ENCODE measurements around the gene REC8.

Gene REC8

GRCh38 chr14:24182110-24182882, 10.4 kb downstream of the REC8 start:
- Mint-ChIP-seq H3K36me3 (peaks cover 90% of the 10 kb centered on the region), H3K4me1 (peaks cover 34% of the 10 kb centered on the region), H3K4me3 (no peak overlapping the region), H3K9me3 (no peaks in the 10 kb centered on the region), H3K27ac (peak overlapping the region; percentile 84)
- no peak for DNase-seq (ENCODE audit: low spot score in 2 of 2)
- ATAC-seq, result no peak

DNA sequence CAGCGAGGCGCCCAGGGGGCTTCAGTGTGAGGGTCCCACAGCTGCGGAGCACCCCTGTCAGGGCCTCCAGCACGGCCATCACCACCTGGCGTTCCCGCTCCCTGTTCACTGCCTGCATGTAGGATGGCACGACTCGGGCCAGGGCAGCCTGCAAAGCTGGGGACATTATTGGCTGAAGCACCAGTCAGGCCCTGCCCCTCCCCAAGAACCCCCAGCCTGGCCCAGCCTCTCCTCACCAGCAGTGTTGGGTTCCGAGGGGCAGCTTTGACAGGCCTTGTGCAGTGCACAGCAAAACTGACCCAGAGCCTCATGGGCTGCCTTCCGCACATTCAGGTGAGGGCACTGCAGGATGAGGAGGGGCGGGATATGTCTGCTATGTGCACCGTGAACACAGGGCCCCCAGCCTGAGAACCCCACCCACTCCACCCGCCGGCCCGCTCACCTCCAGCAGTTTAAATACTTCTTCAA, 11.2 kb downstream of the REC8 start:
- Mint-ChIP-seq H3K4me1 (peaks cover 42% of the 10 kb centered on the region), H3K9me3 (no peaks in the 10 kb centered on the region), H3K36me3 (peaks cover 90% of the 10 kb centered on the region), H3K27ac (peak overlapping the region; percentile 84), H3K4me3 (no peak overlapping the region)
- DNase-seq (ENCODE audit: low spot score in 2 of 2) (no peak), ATAC-seq (no peak)

DNA sequence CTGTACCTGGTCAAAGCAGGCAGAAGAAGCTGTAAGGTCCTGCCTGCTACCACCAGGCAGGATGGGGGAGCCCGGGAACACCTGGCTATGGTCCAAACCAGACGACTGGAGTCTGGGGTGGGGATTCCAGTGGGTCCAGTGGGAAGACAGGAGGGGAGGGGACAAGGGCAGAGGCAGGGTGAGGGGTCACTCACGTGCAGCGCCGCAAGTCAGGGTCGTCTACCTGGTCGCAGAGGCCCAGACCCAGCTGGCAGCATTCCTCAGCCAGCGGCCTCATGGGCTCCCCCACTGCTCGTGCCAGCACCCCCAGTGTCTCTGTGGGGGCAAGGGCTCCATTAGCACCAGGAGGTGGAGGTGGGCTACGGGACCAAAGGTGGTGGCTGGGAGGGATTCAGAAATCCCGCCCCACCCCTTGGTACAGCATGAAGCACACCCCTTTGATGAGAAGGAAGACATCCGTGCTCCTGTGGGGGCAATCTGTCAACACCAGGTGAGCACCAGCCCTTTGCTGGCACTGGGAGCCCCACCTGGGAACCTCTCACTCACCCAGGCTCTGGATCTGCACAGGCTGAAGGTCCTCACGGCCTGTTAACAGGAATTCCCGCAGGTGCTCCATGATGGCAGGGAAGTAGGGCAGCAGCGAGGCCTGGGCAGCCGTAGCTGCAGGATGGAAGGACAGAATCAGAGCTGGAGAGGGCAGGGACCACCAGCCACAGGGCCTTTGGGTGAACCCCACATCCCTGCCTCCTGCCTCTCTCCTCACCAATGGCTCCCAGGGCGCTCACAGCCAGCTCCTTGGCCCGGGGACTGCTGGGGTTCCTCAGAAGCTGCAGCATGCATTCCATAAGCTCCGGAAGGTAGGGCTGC, 12.5 kb downstream of the REC8 start:
- Mint-ChIP-seq H3K4me3 (no peak overlapping the region), H3K4me1 (peaks cover 43% of the 10 kb centered on the region), H3K27ac (peak overlapping the region; percentile 64), H3K9me3 (no peaks in the 10 kb centered on the region), H3K36me3 (peaks cover 87% of the 10 kb centered on the region)
- ATAC-seq (no peak), DNase-seq (ENCODE audit: low spot score in 2 of 2) (no peak)

DNA sequence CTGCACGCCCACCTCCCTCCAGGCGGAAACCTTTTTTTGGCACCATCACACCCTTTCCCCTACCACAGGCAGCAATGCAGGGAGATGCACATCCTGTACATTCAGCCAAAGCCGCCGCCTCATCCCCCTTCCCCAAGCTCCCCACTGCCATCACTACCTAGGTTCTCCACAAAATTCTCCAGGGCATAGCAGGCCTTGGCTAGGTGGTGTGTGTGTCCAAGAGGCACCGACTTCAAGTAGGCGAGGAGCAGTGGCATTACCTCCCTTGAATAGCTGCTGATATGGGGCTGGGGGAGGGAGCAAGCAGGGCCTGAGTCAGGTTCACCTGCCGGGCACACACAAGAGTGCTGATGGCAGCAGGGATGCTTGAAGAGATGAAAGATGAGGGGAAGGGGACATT, 13.1 kb downstream of the REC8 start:
- DNase-seq (ENCODE audit: low spot score in 2 of 2) (no peak), ATAC-seq (no peak)
- Mint-ChIP-seq H3K4me1 (peaks cover 44% of the 10 kb centered on the region), H3K9me3 (no peaks in the 10 kb centered on the region), H3K27ac (peak overlapping the region; percentile 64), H3K36me3 (peaks cover 80% of the 10 kb centered on the region), H3K4me3 (no peak overlapping the region)

- H3K9me3 Mint-ChIP-seq, result no peaks in the 10 kb centered on the region
- no peak overlapping the region for H3K4me3 Mint-ChIP-seq
- peak overlapping the region; percentile 64 for H3K27ac Mint-ChIP-seq
- DNase-seq (ENCODE audit: low spot score in 2 of 2), result no peak
- no peak for ATAC-seq
- peaks cover 42% of the 10 kb centered on the region for H3K4me1 Mint-ChIP-seq
- H3K36me3 Mint-ChIP-seq, result peaks cover 79% of the 10 kb centered on the region
Observed at GRCh38 chr14:24185741-24186140, 13.9 kb downstream of the REC8 start.

- Mint-ChIP-seq H3K36me3 (peaks cover 79% of the 10 kb centered on the region), H3K4me3 (peak overlapping the region; percentile 84)
Observed at GRCh38 chr14:24186831-24187538, 15.1 kb downstream of the REC8 start.

DNA sequence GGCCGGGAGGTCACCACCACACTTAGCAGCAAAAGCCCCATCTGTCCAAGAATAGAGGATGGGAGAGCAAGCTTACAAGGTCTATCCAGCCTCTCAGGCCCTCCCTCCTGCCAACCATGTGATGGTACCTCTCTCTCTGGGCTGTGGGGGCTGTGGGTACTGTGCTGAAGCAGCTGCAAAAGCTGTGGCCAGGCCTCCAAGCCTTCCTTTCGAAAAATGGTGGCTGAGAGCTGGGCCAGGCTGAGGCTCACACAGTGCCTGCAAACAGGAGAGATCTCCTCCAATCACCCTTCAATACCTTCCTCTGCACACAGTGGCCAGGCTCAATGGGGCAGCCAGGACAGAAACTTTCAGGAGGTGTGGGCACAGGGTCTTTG, 15.6 kb downstream of the REC8 start:
- H3K36me3 Mint-ChIP-seq, result peaks cover 80% of the 10 kb centered on the region
- DNase-seq (ENCODE audit: low spot score in 2 of 2), result no peak
- H3K4me1 Mint-ChIP-seq, result peaks cover 45% of the 10 kb centered on the region
- H3K27ac Mint-ChIP-seq, result peak overlapping the region; percentile 80
- peak overlapping the region; percentile 84 for H3K4me3 Mint-ChIP-seq
- H3K9me3 Mint-ChIP-seq, result no peaks in the 10 kb centered on the region
- ATAC-seq, result no peak

More at GRCh38 chr14:24186831-24187538, 15.1 kb downstream of the REC8 start:
- Mint-ChIP-seq H3K9me3 (no peaks in the 10 kb centered on the region), H3K4me1 (peaks cover 44% of the 10 kb centered on the region), H3K27ac (peak overlapping the region; percentile 80)
- ATAC-seq (no peak), DNase-seq (ENCODE audit: low spot score in 2 of 2) (no peak)

- H3K4me3 Mint-ChIP-seq, result peak within 1 kb of the TSS; percentile 84
- peak within 1 kb of the TSS; percentile 80 for H3K27ac Mint-ChIP-seq
- DNase-seq (ENCODE audit: low spot score in 2 of 2), result peak; percentile 79 to 95
- peaks cover 45% of the 10 kb centered on the region for H3K4me1 Mint-ChIP-seq
- ATAC-seq, result peak; percentile 97
- H3K9me3 Mint-ChIP-seq, result no peaks in the 10 kb centered on the region
- H3K36me3 Mint-ChIP-seq, result peaks cover 78% of the 10 kb centered on the region
Observed at GRCh38 chr14:24188251-24189058, 16.6 kb downstream of the REC8 start, which contains the start of gene IPO4. IPO4 (minus strand) TSS chr14:24188816; CDS start chr14:24188787, 29 bp downstream.

- Mint-ChIP-seq H3K27ac (peak overlapping the region; percentile 80), H3K4me3 (peak overlapping the region; percentile 84), H3K9me3 (no peaks in the 10 kb centered on the region), H3K4me1 (peaks cover 49% of the 10 kb centered on the region), H3K36me3 (peaks cover 77% of the 10 kb centered on the region)
- ATAC-seq, result no peak
- no peak for DNase-seq (ENCODE audit: low spot score in 2 of 2)
Observed at GRCh38 chr14:24189059-24189375, 17.1 kb downstream of the REC8 start.

- no peak overlapping the region for H3K4me3 Mint-ChIP-seq
- H3K4me1 Mint-ChIP-seq, result peaks cover 53% of the 10 kb centered on the region
- H3K36me3 Mint-ChIP-seq, result peaks cover 77% of the 10 kb centered on the region
- ATAC-seq (no peak), DNase-seq (ENCODE audit: low spot score in 2 of 2) (no peak)
- H3K27ac Mint-ChIP-seq, result peak overlapping the region; percentile 80
- no peaks in the 10 kb centered on the region for H3K9me3 Mint-ChIP-seq
Observed at GRCh38 chr14:24189460-24189859, 17.6 kb downstream of the REC8 start.

GRCh38 chr14:24190416-24190815, 18.5 kb downstream of the REC8 start:
- no peak overlapping the region for H3K4me3 Mint-ChIP-seq
- no peak for DNase-seq (ENCODE audit: low spot score in 2 of 2)
- H3K4me1 Mint-ChIP-seq, result peaks cover 59% of the 10 kb centered on the region
- no peaks in the 10 kb centered on the region for H3K9me3 Mint-ChIP-seq
- H3K27ac Mint-ChIP-seq, result peak overlapping the region; percentile 14
- no peak for ATAC-seq
- H3K36me3 Mint-ChIP-seq, result peaks cover 76% of the 10 kb centered on the region

DNA sequence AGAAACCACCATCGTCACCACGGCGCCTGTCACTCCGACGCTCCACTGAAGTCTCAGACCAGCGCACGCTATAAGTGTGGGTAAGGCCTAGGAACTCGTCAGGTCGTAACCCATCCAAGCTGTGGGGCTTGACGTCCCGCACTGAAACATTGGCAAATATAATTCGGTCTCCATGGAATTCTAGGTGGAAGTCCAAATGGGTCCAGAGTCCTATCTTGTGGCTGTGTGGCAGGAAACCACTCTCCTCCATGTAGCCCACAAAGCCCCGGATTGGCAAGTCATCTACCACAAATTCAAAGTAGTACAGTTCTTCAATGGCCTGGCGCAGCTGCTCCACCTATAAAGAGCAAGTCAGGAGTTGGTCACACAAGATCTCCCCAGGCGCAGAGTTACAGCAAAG, 21.1 kb downstream of the REC8 start:
- Mint-ChIP-seq H3K4me1 (peaks cover 47% of the 10 kb centered on the region), H3K9me3 (no peaks in the 10 kb centered on the region), H3K27ac (peak overlapping the region; percentile 65), H3K36me3 (peaks cover 80% of the 10 kb centered on the region), H3K4me3 (no peak overlapping the region)
- DNase-seq (ENCODE audit: low spot score in 2 of 2) (no peak), ATAC-seq (no peak)

GRCh38 chr14:24194186-24194872, 22.4 kb downstream of the REC8 start:
- ATAC-seq (no peak), DNase-seq (ENCODE audit: low spot score in 2 of 2) (no peak)
- peak overlapping the region; percentile 99 for H3K27ac Mint-ChIP-seq
- H3K36me3 Mint-ChIP-seq, result peaks cover 82% of the 10 kb centered on the region
- peaks cover 49% of the 10 kb centered on the region for H3K4me1 Mint-ChIP-seq
- H3K9me3 Mint-ChIP-seq, result peaks cover 4% of the 10 kb centered on the region
- peak overlapping the region; percentile 78 for H3K4me3 Mint-ChIP-seq

- Mint-ChIP-seq H3K9me3 (peaks cover 4% of the 10 kb centered on the region), H3K4me1 (peaks cover 51% of the 10 kb centered on the region), H3K36me3 (peaks cover 87% of the 10 kb centered on the region), H3K27ac (peak overlapping the region; percentile 99), H3K4me3 (peak overlapping the region; percentile 78)
- ATAC-seq (no peak), DNase-seq (ENCODE audit: low spot score in 2 of 2) (no peak)
Observed at GRCh38 chr14:24194873-24195185, 22.9 kb downstream of the REC8 start.
